Fibroblast of villous mesenchyme (primary cell): Measurements from ENCODE around the gene AKAP13. TPM values are rescaled to one million over a fixed set of nuclear protein-coding genes. Genes with fewer than 3 reads are reported as not detected.

ENCODE experiments used
- DNase-seq: peaks from one replicate; pipeline ENCODE4 v3.0.0-alpha.2; 2010; ENCODE audit warnings: low read depth
- H3K4me3 ChIP-seq: 2 replicates; pipeline ENCODE4 v1.5.1; 2011; ENCODE audit warnings: low read depth, mild to moderate bottlenecking, low read length
- CTCF ChIP-seq: IDR thresholded peaks from 2 replicates; pipeline ENCODE4 v1.5.1; 2012; ENCODE audit warnings: low read depth, mild to moderate bottlenecking, low read length; ENCODE audit not compliant: insufficient read depth
- total RNA-seq: library from RNA; depleted of rRNA; stranded (reverse); fragments of >200 nt; gene quantifications from 2 replicates; pipeline ENCODE4 v1.2.3, GENCODE V29; 2012

AKAP13 gene
- total RNA-seq, 1 donor: 164 TPM

- DNase-seq: no peak
- H3K4me3 ChIP-seq: no peak overlapping the region
- TF ChIP-seq CTCF: no peak
These were observed 392.3 kb downstream of the AKAP13 start for GRCh38 chr15:85772668-85773067.

GRCh38 chr15:85773249-85773648, 392.8 kb downstream of the AKAP13 start:
- H3K4me3 ChIP-seq: no peak overlapping the region
- no peak for DNase-seq
- TF ChIP-seq CTCF: no peak

GRCh38 chr15:85773970-85774369, 393.6 kb downstream of the AKAP13 start:
- no peak overlapping the region for H3K4me3 ChIP-seq
- no peak for DNase-seq
- TF ChIP-seq CTCF: no peak

GRCh38 chr15:85777250-85778106, 397.1 kb downstream of the AKAP13 start:
- no peak overlapping the region for H3K4me3 ChIP-seq
- no peak for DNase-seq
- TF ChIP-seq CTCF: no peak

- TF ChIP-seq CTCF: no peak
- DNase-seq: no peak
- H3K4me3 ChIP-seq: no peak overlapping the region
These were observed 397.8 kb downstream of the AKAP13 start for GRCh38 chr15:85778107-85778776.

GRCh38 chr15:85779249-85779648, 398.8 kb downstream of the AKAP13 start:
- no peak for DNase-seq
- TF ChIP-seq CTCF: no peak
- H3K4me3 ChIP-seq: no peak overlapping the region
